Right hindlimb (tissue), 1 donor: ENCODE data around the gene OPA3.
"Not testable (repeated sequence)": the region's sequence is repeated elsewhere in the genome, so short reads cannot be mapped to it uniquely, and the experiment has no call there.

Experiments
- DNase-seq: peaks from one replicate; pipeline ENCODE4 v3.0.0-alpha.2; 2018

OPA3 gene

DNA sequence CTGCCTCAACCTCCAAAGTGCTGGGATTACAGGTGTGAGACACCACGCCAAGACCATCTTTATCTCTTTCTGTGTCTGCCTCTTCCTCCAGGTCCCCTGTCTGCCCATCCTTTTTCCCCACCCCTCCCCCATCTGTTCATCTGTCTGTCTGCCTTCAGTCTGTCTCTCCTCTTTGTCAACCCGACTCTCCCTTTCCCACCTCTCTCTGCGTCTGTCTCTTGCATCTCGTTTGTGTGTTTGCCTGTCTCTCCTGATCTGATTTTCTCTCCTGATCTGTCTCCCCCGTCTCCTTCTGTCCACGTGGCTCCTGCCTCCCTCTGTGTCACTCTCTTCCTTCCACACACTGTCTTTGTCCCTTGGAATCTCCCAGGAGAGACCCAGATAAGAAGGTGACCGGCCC is 67.4 kb downstream of the OPA3 start:
- no peak for DNase-seq

DNA sequence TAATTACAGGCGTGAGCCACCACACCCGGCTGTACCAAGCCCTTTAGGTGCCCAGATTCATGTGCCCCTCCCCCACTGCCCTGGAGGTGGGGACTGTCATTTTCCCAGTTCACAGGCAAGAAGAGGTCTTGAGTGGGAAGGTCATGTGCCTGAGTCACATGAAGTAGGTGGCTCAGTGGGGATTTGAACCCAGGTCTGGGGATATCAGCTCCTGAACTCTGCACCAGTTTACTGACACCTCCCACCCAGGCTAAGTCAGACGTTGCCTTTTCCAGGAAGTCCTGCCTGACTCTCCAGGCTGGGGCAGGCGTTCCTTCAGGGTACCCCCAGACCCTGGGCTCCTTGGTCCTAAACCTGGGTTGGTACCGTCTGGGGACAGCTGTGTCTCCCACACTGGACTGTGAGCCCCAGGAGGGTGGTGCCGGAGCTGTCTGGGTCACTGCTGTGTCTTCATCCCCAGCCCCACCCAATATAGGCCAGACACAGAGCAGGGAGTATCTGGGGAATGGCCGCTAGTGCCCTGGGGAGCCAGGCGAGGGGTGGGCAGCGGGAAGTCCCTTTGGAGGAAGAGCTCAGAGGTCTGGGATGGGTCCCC is 68.7 kb downstream of the OPA3 start:
- no peak for DNase-seq

DNA sequence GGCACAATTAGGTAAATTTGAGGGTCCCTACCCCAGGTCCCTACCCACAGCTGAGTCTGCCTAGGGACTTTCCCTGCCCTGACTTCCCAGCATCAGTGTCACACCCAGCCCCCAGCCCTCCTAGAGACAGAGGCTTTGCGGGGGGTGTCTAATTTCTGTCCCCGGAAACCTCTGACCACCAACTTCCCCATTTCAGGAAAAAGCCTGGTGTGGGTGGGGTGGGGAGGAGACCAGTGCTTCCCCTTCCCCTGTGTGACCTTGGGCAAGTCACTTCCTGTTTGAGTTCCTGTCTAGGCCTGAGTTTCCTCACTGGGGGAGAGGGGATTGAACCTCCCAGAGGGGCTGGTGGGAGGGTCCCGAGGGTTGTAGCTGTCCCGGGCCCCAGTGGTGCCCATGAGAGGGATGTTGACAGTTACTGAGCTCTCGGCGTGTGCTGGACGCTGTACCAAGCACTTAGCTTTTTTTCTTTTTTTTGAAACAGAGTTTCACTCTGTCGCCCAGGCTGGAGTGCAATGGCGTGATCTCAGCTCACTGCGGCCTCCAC is 69.4 kb downstream of the OPA3 start:
- DNase-seq = peak; percentile 37

DNA sequence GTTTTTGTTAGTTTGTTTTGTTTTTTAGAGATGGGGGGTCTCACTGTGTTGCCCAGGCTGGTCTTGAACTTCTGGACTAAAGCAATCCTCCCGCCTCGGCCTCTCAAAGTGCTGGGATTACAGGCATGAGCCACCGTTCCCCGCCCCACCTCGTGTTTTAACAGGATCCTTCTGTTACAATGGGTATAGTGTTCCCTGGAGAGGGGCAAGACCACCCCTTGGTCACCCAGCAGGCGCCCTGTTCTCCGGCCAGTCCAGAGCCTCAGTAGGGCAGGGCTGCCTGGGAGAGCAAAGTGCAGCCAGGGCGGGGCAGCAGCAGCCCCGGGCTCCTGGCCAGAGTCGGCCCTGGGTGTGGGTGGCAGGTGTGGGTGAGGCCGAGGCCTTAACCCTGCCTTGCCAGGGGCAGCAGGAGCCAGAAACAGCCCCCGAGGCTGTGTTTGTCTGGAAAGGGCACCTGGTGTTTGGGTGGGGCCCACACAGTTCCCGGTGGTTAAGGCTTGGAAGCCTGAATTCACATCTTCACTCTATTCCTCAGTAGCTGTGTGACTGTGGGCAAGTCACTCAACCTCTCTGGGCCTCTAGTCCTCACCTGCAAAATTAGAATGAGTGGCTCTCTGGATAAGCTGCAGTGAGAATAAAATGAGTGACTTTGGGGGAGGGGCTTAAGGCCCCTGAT is 70.1 kb downstream of the OPA3 start:
- DNase-seq = no peak

DNA sequence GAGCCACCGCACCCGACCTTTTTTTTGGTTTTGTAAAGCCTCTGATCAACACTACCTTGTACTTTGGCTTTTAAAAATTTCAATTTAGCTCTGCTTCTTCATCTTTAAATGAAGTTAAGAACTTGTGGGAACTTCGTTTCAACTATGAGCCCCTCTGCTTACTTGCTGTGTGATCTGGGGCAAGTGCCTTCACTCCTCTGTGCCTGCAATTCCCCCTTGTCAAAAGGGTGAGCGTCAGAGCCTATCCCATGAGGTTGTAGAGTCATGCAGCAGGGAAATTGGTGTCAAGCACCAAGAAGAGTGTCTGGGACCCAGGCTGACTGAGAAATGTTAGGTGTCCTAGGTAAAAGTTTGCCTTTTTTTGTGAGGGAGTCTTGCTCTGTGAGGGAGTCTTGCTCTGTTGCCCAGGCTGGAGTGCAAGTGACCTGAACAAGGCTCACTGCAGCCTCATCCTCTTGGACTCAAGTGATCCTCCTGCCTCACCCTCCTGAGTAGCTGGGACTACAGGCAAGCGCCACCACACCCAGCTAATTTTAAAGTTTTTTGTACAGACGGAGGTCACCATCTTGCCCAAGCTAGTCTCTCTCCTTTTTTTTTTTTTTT is 71.6 kb downstream of the OPA3 start:
- no peak for DNase-seq

DNA sequence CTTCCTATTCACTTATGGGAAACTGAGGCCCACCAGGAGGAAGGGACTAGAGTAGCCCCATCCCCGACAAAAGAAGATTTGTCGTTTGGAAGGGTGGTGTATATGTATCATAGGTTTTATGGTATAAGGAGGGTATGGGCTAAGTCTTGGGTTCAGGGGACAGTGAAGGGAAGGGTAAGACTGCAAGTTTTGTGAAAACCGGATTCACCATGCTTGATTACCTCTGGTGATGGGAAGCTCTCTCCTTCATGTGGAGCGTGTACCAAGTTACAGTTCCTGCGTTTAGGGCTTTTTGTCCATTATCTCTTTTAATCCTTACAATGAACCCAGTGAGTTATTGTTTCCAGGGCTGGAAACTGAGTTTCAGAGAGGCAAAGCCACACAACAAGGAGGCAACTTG is 73.5 kb downstream of the OPA3 start:
- no peak for DNase-seq

DNA sequence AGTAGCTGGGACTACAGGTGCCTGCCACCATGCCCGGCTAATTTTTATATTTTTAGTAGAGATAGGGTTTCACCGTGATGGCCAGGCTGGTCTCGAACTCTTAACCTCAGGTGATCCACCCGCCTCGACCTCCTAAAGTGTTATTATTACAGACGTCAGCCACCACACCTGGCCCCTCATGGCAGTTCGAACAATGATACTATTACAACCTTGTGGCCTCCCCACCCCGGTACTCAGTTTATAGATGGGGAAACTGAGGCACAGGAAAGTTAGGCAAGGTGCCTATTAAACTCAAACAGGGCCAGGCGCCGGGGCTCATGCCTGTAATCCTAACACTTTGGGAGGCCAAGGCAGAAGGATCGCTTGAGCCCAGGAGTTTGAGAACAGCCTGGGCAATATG is 74.2 kb downstream of the OPA3 start:
- DNase-seq = not testable (repeated sequence)

DNA sequence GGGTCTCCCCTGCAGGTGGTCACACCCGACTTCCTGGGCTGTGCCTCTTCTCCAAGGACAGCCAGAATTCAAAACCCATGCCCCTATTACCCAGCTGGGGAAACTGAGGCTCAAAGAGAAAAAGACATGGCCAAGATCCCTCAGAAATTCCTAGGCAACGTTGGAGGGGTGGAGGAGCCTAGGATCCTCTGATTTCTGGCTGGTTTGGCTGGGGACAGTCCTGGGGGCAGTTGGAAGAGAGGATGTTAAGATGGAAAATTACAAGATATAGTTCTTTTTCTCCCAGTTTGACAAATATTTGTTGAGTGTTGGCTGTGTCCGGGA is 74.9 kb downstream of the OPA3 start:
- no peak for DNase-seq

DNA sequence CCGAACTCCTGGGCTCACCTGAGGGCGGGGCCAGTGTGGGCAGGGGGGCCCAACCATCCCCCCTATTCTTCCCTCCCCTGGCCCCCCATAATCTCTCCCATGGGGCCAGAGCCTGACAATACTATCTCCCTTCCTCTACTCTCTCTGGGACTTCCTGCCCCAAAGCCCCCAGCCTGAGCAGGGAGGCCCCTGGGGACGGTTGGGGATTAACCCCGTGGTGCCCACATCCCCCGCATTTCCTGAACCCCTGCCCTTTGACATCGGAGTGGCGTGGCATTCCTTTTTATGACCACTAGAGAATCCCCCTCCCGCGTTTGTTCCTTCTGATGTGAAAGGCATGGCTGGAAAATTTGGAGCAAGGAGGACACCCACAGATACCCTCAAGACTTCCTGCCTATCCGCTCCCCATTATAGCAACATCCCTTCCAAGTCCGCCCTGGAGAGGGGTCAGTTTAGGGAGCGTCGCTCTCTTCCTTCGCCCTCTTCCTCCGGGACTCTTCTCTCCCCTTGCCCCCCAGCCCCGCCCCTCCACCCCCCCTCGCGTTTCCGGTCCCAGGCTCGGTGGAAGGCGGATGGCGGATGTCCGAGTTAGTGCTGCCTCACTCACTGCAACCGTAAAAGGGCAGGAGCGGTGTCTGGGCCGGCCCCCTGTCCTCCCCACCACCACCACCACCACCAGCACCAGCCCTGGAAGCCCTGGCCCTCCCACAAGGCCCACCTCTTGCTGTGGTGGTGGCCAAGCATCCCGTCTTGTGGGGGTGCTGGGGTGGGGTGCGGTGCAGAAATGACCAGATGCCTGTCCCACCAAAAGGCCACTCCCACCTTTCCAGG is 75.5 kb downstream of the OPA3 start:
- DNase-seq = peak; percentile 76

DNA sequence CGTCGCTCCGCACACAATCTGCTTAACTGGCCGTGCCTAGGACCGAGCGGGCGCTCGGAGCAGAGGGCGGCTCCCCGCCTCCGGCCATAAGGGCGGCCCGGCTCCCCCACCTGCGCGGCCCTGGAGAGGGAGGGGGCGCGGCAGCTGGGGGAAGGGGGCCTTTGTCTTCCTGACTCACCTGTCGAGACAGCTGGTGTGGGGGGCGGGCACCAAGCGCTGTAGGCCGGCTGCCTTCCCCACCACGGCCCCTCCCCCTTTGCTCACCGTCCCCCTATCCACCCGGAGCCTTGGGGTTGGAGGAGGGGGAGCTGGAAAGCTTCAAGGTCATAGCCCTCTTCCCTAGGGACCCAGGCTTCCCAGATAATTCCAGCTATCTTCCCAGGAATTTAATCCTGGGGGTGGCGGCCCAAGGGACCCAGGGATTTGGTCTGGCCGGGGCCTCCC is 76.2 kb downstream of the OPA3 start:
- DNase-seq = peak; percentile 65

DNA sequence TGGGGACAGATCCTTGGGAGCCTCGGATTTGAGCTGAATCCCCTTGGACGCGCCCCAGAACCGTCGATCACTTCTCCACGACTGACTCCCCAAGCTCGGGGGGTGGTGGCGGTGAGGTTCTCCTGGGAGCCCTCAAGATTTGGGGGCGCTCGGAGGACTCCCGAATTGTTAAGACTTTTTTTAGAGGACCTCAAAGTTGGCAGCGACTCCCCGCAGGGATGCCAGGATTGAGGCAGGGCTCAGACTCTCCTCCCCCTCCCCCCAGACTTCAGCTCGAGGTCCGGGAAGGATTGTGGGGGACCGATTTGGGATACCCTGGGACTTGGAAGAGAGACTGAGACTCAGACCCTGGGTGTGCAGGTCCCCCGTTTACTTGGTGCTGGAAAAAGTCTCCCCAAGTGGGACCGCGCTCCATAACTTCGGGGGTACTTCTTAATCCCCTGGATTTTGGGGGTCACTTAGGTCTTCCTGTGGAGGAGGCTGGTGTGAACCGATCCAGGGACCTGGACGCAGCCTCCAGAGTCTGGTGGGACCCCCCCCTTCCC is 76.7 kb downstream of the OPA3 start:
- DNase-seq = peak; percentile 50

DNA sequence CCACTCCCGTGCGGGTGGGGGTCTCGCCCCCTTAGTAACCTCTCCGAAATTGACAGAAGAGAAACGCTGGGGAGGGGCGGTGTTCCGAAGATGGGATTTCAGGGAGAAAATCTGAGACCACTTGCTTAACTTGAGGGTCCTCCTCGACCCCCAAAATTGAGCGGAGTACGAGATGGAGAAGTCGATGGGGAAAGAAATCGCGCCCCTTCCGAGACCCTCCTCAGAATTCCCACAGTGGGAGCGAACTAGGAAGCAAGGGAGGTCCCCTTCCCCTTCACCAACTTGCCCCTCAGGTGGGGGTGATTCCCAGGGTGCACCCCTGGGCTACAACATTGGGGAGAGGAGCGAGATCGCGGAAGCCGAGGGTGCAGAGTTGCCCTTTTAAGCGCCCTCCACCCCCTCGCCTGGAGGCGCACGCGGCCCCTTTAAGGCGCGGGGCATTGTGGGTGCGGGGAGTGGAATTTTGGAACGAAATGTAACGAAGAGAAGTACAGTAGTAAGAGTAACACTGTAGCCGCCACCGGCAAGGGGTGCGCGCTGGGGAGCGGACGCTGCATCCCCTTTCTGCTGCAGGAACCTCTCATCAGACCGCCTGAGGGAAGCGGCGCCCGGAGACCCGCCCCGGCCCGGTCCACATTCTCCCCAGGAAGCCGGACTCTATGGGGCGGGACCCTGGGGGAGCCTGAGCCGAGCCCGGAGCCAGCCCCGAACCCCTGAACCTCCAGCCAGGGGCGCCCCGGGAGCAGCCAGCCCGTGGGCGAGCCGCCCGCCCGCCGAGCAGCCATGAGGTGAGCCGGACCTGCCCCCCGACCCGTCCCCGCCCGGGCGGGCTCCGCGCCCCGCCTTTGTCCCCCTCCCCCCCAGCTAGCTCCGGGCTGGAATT is 77.4 kb downstream of the OPA3 start, which contains the start of gene VASP:
TSS of gene VASP (plus strand) at position 491 of the 883 bp plus-strand sequence. CDS start at position 784, 293 bp downstream.
- peak; percentile 90 for DNase-seq

DNA sequence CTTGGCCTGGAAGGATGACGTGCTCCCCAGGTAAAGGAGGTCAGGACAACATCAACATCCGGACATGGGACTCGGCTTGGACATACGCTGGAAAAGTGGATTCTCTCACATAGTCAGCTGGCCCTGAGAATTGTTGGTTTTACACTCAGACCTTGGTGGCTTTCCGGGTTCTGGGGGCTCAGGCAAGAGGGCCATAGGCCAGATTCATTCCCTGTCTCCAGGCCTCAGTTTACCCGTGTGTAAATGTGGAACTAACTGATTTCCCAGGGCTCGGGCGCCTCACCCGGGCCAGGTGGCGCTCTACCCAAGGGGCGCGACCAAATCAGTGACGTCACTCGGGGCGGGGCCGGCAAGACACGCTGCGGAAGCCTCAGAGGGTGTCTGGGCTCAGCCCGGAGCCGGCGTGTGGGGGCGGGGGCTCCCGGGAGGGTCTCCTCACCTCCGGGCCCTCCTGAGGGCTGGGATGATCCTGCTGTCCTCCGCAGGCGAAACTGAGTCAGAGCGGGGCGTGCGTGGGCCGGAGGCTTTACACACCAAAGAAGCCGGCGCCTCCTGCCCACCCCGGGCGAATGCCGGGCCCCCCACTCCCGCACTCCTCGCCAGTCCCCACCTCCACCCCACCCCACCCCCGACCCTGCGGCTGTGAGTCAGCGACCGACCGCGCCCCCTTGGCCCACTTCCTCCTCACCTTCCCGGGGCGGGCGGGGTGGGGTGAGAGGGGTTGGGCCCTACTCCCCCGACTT is 78.2 kb downstream of the OPA3 start:
- peak; percentile 91 for DNase-seq

DNA sequence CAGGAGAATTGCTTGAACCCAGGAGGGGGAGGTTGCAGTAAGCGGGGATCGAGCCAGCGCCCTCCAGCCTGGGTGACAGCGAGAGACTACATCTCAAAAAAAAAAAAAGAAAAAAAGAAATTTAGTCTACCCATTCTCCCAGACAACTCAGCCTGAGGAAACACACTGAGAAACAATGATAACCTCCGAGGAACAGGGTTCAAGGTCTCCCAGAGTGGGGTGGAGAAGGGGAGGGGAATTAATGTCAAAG is 78.7 kb downstream of the OPA3 start:
- no peak for DNase-seq

DNA sequence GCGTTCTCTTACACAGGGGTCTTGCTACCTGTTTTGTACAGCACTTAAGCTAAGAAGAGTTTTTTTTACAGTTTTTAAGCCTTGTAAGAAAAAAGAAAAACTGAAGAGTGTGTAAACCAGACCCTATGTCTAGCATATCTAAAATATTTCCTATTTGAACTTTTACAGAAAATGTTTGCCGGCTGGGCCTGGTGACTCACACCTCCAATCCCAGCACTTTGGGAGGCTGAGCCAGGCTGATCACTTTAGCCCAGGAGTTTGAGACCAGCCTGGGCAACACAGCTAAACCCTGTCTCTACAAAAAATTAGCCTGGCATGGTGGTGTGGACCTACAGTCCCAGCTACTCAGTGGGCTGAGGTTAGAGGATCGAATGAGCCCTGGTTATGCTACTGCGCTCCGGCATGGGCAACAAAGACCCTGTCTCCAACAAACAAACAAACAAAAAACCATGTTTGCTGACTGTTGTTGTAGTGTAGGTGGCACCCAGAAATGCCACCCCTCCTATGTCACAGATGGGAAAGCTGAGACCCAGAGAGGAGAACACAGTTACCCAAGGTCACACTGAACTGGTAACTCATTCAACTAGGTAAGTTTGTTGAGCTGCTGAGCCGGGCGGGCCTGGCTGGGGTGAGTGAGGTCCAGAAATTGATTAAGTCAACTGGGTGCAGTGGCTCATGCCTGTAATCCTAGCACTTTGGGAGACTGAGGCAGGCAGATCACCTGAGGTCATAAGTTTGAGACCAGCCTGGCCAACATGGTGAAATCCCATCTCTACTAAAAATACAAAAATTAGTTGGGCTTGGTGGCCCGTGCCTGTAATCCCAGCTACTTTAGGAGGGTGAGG is 79.2 kb downstream of the OPA3 start:
- DNase-seq = no peak

DNA sequence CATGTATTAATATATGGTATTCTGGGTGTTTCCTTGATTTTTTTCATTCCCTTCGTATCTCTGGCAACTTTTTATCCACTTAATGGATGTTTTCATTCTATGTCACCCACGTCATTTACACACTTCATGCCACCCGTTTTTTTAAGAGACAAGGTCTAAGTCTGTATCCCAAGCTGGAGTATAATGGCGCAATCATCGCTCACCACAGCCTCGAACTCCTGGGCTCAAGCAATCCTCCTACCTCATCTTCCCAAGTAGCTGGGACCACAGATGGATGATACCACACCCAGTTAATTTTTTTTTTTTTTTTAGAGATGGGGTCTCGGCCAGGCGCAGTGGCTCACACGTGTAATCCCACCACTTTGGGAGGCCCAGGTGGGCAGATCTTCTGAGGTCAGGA is 80.7 kb downstream of the OPA3 start:
- no peak for DNase-seq

DNA sequence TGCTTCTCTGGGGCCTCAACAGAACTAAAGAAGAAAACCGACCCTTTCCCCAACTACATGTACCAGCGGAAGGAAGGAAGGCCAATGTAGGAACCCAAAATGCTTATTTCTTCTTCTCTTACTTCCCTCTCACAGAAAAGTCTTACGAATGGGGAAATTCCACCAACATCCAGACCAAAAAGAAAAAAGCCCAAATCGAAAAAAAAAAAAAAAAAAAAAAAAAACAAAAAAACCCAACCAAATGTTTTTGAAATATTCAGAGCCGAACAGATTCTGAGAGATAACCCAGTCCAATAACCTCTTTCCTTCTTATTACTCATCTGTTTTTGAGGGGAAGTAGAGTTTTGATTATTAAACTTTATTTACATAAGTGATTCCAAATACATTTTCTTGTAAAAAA is 82.5 kb downstream of the OPA3 start:
- no peak for DNase-seq

DNA sequence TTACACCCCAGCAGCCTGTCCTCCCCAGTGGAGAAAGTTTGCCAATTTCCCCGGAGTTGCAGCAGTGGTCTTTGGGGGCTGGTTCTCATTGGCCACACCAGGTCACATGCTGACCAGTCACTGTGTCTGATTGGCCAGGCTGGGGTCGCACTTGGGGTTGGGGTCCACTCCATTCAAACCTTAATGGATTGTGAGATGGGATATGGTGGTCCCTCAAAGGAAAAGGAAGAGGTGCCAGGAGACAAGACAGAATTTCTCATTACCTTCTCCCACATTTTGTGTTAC is 82.9 kb downstream of the OPA3 start:
- no peak for DNase-seq

DNA sequence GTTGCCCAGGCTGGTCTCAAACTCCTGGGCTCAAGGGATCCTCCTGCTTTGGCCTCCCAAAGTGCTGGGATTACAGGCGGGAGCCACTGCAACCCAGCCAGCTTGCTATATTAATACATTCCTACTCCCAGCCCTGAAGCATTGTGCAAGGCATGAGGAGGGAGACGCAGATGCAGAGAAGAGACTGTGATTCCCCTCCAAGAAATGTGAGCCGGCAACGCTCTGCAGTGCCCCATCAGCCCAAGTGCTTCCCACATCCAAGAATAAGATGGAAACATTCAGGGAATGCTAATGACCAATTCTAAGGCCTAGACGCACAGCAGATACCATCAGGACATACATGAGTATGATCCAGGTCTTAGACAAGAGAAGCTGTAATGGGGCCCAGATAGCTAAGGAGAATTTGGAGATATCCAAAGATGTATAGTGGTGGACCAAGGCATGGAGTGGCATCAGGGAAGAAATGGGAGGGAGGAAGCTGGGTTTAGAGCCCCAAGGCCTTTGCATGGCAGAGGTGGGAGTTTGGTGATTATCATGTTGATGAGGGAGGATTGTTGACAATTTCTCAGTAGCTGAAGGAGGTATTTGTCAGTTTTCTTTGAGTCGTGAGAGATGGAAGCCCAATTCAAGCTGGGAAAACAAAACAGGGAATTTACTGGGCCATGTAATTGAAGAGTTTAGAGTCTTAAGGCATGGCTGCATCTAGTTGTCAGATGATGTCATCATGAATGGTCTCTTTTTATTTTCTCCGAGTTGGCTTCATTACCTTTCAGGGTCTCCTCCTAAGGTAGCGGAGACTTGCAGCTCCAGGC is 83.5 kb downstream of the OPA3 start:
- no peak for DNase-seq
